Central memory CD8-positive, alpha-beta T cell (primary cell): Measurements from ENCODE around the gene MYO7B.

ENCODE experiments used
- ATAC-seq: fragments of 150-1000 bp; cut with Tn5 transposase; replicated peaks from 2 replicates; pipeline ENCODE4 v1.10.0; 2022; ENCODE audit warnings: mild to moderate bottlenecking, moderate FRiP score, moderate number of reproducible peaks; ENCODE audit not compliant: poor library complexity, severe bottlenecking; ENCODE audit errors: extremely low read depth
- DNase-seq, 2 donors: peaks; one replicate each; pipeline ENCODE4 v3.0.0; 2021; ENCODE audit warnings: low spot score in 2 of 2
- H3K27ac Mint-ChIP-seq: one replicate; pipeline ENCODE4 v1.8.0; 2022; ENCODE audit warnings: low read depth, mild to moderate bottlenecking, moderate library complexity, mixed read lengths
- H3K27me3 Mint-ChIP-seq: one replicate; pipeline ENCODE4 v1.8.0; 2022; ENCODE audit warnings: mixed read lengths
- H3K36me3 Mint-ChIP-seq: one replicate; pipeline ENCODE4 v1.8.0; 2022; ENCODE audit warnings: mild to moderate bottlenecking, moderate library complexity, mixed read lengths; ENCODE audit not compliant: insufficient read depth
- H3K4me1 Mint-ChIP-seq: one replicate; pipeline ENCODE4 v1.8.0; 2022; ENCODE audit warnings: mixed read lengths
- H3K4me3 Mint-ChIP-seq: one replicate; pipeline ENCODE4 v1.8.0; 2022; ENCODE audit warnings: mild to moderate bottlenecking, moderate library complexity, mixed read lengths
- H3K9me3 Mint-ChIP-seq: one replicate; pipeline ENCODE4 v1.8.0; 2022; ENCODE audit warnings: mixed read lengths

MYO7B gene

DNA sequence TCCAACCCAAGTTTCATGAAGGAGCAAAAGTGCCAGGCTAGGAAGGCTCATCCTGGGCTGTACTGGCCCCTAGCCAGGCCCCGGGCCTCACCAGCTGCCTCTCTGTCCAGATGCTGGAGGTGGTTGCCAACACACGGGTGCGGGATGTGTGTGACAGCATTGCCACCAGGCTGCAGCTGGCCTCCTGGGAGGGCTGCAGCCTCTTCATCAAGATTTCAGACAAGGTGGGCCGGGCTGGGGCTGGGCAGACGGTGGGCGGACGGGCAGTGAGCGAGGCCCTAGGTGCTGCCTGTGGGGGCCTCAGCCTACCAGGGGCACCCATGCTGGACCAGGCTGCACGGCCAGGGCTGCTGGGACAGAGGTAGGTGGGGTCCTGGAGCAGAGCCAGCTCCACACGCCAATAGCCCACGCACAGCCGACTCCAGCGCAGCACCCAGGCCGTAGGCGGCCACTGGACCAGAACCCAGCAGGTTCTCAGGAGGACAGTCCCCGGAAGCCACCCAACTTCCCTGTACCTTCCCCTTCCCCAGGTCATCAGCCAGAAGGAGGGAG is 98.7 kb downstream of the MYO7B start:
- no peak overlapping the region for H3K27ac Mint-ChIP-seq
- peaks cover 1% of the 10 kb centered on the region for H3K36me3 Mint-ChIP-seq
- no peaks in the 10 kb centered on the region for H3K9me3 Mint-ChIP-seq
- no peak for ATAC-seq
- DNase-seq = no peak
- no peak overlapping the region for H3K4me3 Mint-ChIP-seq
- peaks cover 5% of the 10 kb centered on the region for H3K4me1 Mint-ChIP-seq
- H3K27me3 Mint-ChIP-seq = no peaks in the 10 kb centered on the region

DNA sequence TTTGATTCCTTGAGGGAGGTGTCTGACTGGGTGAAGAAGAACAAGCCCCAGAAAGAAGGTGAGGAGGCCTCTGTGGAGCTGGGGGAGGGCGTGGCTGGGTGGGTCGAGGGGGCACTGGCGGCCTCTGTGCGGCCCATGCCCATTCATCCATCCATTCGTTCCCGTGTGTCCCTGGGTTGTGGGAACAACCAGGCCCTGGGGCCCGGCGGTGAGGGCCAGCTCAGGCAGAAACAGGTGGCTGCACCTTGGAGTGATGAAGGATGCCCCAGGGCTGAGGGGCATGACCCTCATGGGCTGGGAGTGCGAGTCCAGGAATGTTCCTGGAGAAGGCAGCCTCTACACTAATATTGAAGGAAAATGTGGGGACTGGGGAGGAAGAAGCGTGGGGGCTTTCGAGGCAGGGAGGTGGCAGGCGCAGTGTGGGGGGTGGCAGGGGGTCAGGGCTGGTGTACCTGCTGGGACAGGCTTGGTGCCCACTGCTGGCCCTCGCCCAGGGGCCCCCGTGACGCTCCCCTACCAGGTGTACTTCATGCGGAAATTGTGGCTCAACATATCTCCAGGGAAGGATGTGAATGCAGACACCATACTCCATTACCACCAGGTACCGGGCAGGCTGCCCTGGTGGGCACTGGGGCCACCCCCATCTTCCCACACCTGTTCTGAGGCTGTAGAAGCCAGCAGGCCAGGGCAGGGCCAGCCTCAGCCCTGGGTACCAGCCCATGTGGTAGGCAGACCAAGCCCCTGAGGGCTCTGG is 99.3 kb downstream of the MYO7B start:
- H3K27ac Mint-ChIP-seq = no peak overlapping the region
- peaks cover 5% of the 10 kb centered on the region for H3K4me1 Mint-ChIP-seq
- no peak for ATAC-seq

DNA sequence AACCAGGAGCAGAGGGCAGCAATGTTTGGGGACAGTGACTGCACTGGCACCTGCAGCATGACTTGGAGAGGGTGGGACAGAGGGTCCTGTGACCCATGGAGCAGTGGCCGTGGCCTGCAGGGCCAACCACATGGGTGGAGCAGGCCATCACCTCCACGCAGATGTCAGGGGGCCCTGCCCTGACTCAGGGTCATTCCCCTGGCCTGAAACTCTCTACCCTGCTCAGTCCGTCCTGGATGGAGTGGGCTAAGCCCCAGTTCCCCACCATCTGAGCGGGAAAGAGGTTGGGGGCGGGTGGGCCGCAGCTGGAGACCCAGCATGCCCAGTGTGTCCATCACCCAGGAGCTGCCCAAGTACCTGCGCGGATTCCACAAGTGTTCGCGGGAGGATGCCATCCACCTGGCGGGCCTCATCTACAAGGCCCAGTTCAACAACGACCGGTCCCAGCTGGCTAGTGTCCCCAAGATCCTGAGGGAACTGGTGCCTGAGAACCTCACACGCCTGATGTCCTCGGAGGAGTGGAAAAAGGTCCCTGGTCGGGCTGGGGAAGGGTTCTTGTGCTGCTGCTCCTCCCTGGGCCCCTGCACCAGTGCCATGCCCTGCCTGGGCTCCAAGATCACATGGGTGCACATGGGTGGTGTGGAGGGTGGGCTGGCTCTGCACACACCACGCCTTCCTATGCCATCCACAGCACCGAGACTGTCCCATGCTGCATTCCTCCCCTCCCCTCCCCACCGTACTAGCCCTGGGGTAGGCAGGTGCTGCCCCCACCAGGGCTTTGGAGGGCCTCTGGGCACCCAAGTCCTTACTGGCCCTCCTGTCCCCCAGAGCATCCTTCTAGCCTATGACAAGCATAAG is 100.1 kb downstream of the MYO7B start:
- H3K4me1 Mint-ChIP-seq = peaks cover 5% of the 10 kb centered on the region
- H3K27me3 Mint-ChIP-seq = no peaks in the 10 kb centered on the region
- ATAC-seq = no peak
- no peak overlapping the region for H3K4me3 Mint-ChIP-seq
- no peak for DNase-seq
- no peaks in the 10 kb centered on the region for H3K9me3 Mint-ChIP-seq
- H3K36me3 Mint-ChIP-seq = peaks cover 1% of the 10 kb centered on the region
- no peak overlapping the region for H3K27ac Mint-ChIP-seq

More for the DNA sequence above, 99.3 kb downstream of the MYO7B start:
- H3K4me3 Mint-ChIP-seq = no peak overlapping the region
- peaks cover 1% of the 10 kb centered on the region for H3K36me3 Mint-ChIP-seq
- DNase-seq = no peak
- H3K9me3 Mint-ChIP-seq = no peaks in the 10 kb centered on the region
- no peaks in the 10 kb centered on the region for H3K27me3 Mint-ChIP-seq

GRCh38 chr2:127636248-127637235 is 101.1 kb downstream of the MYO7B start:
- Mint-ChIP-seq H3K27me3 (no peaks in the 10 kb centered on the region), H3K36me3 (peaks cover 1% of the 10 kb centered on the region), H3K27ac (no peak overlapping the region), H3K4me3 (no peak overlapping the region), H3K9me3 (no peaks in the 10 kb centered on the region), H3K4me1 (peaks cover 5% of the 10 kb centered on the region)
- ATAC-seq (no peak), DNase-seq (no peak)

DNA sequence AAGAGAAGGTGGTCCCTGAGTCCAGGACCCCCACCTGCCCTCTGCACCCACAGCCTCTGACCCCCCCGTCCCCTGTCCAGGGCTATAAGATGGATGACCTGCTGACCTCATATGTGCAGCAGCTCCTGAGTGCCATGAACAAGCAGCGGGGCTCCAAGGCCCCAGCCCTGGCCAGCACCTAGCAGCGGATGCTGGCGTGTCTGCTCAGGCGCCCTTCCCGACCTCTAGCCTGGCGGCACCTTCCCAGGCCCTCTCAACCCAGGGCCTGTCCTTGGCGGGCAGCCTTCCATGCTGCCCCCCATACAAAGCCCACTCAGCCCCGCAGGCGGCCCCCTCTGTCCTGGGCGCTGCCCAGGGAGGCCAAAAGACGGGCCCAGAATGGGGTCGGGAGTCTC is 101.8 kb downstream of the MYO7B start:
- ATAC-seq (no peak), DNase-seq (no peak)
- Mint-ChIP-seq H3K36me3 (peaks cover 1% of the 10 kb centered on the region), H3K4me1 (peaks cover 5% of the 10 kb centered on the region), H3K27me3 (no peaks in the 10 kb centered on the region), H3K27ac (no peak overlapping the region), H3K4me3 (no peak overlapping the region), H3K9me3 (no peaks in the 10 kb centered on the region)

- no peak for ATAC-seq
- DNase-seq = no peak
- no peak overlapping the region for H3K4me3 Mint-ChIP-seq
- peak overlapping the region; percentile 53 for H3K27ac Mint-ChIP-seq
- no peaks in the 10 kb centered on the region for H3K9me3 Mint-ChIP-seq
- peaks cover 5% of the 10 kb centered on the region for H3K4me1 Mint-ChIP-seq
- no peaks in the 10 kb centered on the region for H3K27me3 Mint-ChIP-seq
- peaks cover 1% of the 10 kb centered on the region for H3K36me3 Mint-ChIP-seq
These were observed 102.3 kb downstream of the MYO7B start for GRCh38 chr2:127637725-127638252.

DNA sequence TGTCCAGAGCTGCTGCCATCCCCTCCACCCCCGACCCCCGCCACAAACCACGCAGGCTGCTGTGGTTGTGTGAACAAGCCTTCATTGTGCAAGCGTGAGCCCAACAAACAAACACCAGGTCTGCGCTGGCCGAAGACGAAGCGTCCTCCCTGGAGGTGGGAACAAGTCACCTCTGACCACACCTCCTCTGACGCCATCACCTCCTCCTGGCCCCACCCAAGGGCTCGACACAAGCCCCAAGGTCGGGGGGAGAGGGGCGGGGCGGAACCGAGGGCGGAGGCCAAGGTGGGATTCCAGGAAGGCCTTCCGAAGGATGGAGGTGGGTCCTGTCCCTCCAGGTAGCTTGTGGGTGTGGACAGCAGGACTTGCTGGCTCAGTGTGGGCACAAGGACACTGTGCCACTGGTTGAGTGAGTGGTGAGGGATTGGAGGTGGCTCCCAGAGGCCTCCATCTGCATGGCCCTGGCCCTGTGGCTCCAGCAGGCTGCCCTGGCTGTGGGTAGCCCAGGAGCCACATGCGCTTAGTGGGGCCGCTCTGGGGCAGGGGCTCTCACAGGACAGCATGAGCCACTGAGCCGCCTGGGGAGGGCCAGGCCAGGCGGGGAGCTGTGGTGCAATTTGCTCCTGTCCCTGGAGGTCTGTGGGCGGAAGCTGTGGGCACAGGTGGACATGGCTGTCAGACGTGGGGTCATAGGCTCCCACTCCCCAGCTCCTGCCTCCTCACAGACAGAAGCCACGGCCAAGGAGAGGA is 103.1 kb downstream of the MYO7B start:
- ATAC-seq = no peak
- Mint-ChIP-seq H3K27me3 (no peaks in the 10 kb centered on the region), H3K4me1 (peaks cover 5% of the 10 kb centered on the region), H3K27ac (no peak overlapping the region), H3K4me3 (peak overlapping the region; percentile 2), H3K36me3 (peaks cover 1% of the 10 kb centered on the region), H3K9me3 (no peaks in the 10 kb centered on the region)
- no peak for DNase-seq

- no peak for DNase-seq
- Mint-ChIP-seq H3K27ac (no peak overlapping the region), H3K36me3 (peaks cover 1% of the 10 kb centered on the region), H3K4me3 (peak overlapping the region; percentile 2), H3K4me1 (peaks cover 5% of the 10 kb centered on the region), H3K27me3 (no peaks in the 10 kb centered on the region), H3K9me3 (no peaks in the 10 kb centered on the region)
- no peak for ATAC-seq
These were observed 103.6 kb downstream of the MYO7B start for GRCh38 chr2:127639111-127639474.

DNA sequence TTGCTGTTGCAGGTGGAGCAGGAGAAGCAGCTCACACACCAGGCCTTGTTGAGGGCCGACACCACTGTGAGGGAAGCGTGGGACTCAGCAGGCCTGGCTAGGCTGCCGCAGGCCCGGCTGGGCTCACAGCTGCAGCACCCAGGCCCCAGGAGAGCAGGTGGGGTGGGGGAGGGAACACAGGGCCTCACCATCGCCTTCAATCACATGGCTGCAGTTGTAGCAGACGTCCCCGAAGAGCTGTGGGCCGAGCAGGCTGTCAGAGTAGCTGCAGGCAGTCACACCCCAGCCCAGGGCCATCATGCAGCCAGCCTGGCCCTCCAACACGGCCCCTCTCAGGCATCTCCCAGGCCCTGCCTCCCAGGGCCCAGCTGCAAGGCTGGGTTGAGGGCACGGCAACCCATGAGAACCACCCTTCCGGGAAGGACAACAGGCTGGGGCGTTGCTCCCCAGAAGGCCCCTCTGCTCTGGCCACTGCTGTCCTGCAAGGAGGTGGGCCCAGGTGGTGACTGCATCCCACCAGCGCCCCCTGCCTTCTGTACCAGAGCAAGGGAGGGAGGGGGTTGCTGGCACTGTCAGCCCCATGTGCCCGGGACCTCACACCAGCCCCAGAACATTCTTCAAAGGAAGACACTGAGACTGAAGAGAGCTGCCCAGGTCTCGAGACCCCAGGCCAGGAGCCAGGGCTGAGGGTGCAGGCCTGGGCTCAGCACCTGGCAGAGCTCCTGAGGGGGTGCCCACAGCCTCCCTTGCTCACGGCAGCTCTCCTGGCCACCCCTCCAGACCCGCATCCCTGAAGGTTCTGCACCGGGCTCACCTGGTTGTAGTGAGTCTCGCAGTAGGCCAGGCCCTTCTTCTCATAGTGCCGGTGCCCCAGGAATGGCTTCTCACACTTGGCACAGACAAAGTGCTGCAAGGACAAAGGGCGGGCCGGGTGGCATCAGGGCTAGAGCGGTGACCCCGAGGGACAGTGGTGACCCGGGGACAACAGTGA is 104.9 kb downstream of the MYO7B start:
- Mint-ChIP-seq H3K4me1 (peaks cover 5% of the 10 kb centered on the region), H3K27me3 (no peaks in the 10 kb centered on the region), H3K36me3 (peaks cover 1% of the 10 kb centered on the region), H3K27ac (no peak overlapping the region), H3K9me3 (no peaks in the 10 kb centered on the region), H3K4me3 (peak overlapping the region; percentile 45)
- DNase-seq (no peak), ATAC-seq (no peak)

GRCh38 chr2:127641133-127641532 is 105.7 kb downstream of the MYO7B start:
- DNase-seq (no peak), ATAC-seq (no peak)
- peaks cover 1% of the 10 kb centered on the region for H3K36me3 Mint-ChIP-seq
- H3K4me3 Mint-ChIP-seq = peak overlapping the region; percentile 45
- H3K27ac Mint-ChIP-seq = no peak overlapping the region
- H3K9me3 Mint-ChIP-seq = no peaks in the 10 kb centered on the region
- peaks cover 5% of the 10 kb centered on the region for H3K4me1 Mint-ChIP-seq
- no peaks in the 10 kb centered on the region for H3K27me3 Mint-ChIP-seq
